DND-41 (cell line): Measurements from ENCODE around the gene KRT24.

Source experiments
- EZH2 ChIP-seq: IDR thresholded peaks from 3 replicates; pipeline ENCODE4 v1.6.1; 2012; ENCODE audit warnings: borderline replicate concordance, low read depth, mild to moderate bottlenecking, moderate library complexity, low read length, inconsistent platforms; ENCODE audit not compliant: severe bottlenecking
- TF ChIP-seq, protein P1 (sequence below): IDR thresholded peaks from 2 replicates; pipeline ENCODE4 v1.5.1; 2012; ENCODE audit warnings: borderline replicate concordance, low read length, moderate library complexity, mild to moderate bottlenecking; ENCODE audit not compliant: poor library complexity, severe bottlenecking; ENCODE audit errors: extremely low read depth

DNA sequence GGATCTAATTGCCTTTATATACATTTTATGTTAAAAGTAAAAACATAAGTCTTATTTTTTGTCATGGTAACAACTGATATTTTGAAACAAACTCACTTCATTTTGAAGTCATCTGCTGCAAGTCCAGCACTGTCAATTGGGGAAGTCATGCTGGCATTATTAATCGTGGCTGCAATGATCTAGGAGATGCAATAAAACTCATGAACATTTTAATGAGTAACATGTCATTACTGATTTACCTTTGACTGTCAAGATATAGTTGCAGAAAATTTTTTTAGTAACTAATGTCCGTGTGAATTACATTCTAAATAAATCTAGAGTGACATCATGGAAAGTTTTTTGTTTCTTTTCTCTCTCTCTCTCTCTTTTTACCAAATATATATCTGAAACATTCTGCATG is 17.3 kb upstream of the KRT24 start:
- no peak for TF ChIP-seq EZH2
- TF ChIP-seq, protein P1, sequence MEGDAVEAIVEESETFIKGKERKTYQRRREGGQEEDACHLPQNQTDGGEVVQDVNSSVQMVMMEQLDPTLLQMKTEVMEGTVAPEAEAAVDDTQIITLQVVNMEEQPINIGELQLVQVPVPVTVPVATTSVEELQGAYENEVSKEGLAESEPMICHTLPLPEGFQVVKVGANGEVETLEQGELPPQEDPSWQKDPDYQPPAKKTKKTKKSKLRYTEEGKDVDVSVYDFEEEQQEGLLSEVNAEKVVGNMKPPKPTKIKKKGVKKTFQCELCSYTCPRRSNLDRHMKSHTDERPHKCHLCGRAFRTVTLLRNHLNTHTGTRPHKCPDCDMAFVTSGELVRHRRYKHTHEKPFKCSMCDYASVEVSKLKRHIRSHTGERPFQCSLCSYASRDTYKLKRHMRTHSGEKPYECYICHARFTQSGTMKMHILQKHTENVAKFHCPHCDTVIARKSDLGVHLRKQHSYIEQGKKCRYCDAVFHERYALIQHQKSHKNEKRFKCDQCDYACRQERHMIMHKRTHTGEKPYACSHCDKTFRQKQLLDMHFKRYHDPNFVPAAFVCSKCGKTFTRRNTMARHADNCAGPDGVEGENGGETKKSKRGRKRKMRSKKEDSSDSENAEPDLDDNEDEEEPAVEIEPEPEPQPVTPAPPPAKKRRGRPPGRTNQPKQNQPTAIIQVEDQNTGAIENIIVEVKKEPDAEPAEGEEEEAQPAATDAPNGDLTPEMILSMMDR: no peak
